H1 (cell line): ENCODE data around the gene PRKN. TPM values are rescaled to one million over a fixed set of nuclear protein-coding genes. Genes with fewer than 3 reads are reported as not detected.

Source experiments
- CTCF ChIA-PET: fragments of 300-600 bp; sonication (Branson Sonifier 250); formaldehyde crosslinking; loops from one replicate; lab custom pipeline; 2021; ENCODE audit not compliant: partially characterized antibody; lab: Charles Lee
- POLR2A ChIA-PET: fragments of 300-600 bp; sonication (Branson Sonifier 250); formaldehyde crosslinking; loops from one replicate; lab custom pipeline; 2021; ENCODE audit warnings: inconsistent platforms; ENCODE audit not compliant: partially characterized antibody; lab: Charles Lee
- DNase-seq, 2 experiments: peaks; one replicate each; pipeline versions ENCODE4 v3.0.0 to v3.0.0-alpha.2; 2010 to 2022; ENCODE audit warnings: low spot score in 2 of 2, low read depth in 1 of 2, mixed read lengths in 1 of 2
- FAIRE-seq: peaks from 2 replicates; lab custom pipeline; 2011; peaks lifted over from hg19 to GRCh38; lab: Jason Lieb, UNC
- H2AFZ ChIP-seq: 2 replicates; pipeline ENCODE4 v1.8.1; 2012; ENCODE audit warnings: low read length, inconsistent platforms
- H2AK5ac ChIP-seq: 2 replicates; pipeline ENCODE4 v1.6.1; 2013; ENCODE audit warnings: low read depth, low read length
- H2BK120ac ChIP-seq: replicated peaks from 2 replicates; pipeline ENCODE3; 2013; ENCODE audit warnings: low read depth, low read length, inconsistent platforms
- H2BK12ac ChIP-seq: 2 replicates; pipeline ENCODE4 v1.6.1; 2013; ENCODE audit warnings: low read depth, low read length
- H2BK15ac ChIP-seq: 2 replicates; pipeline ENCODE4 v1.6.1; 2013; ENCODE audit warnings: low read length
- H2BK20ac ChIP-seq: 2 replicates; pipeline ENCODE4 v1.6.1; 2013; ENCODE audit warnings: low read length
- H2BK5ac ChIP-seq: 2 replicates; pipeline ENCODE4 v1.6.1; 2013; ENCODE audit warnings: low read depth, low read length
- H3K14ac ChIP-seq: 2 replicates; pipeline ENCODE4 v1.6.1; 2013; ENCODE audit warnings: inconsistent platforms; ENCODE audit not compliant: insufficient read length
- H3K18ac ChIP-seq: 2 replicates; pipeline ENCODE4 v1.6.1; 2013; ENCODE audit warnings: low read length; ENCODE audit errors: extremely low read depth
- H3K23ac ChIP-seq: 2 replicates; pipeline ENCODE4 v1.6.1; 2013; ENCODE audit warnings: inconsistent platforms; ENCODE audit not compliant: insufficient read length
- H3K23me2 ChIP-seq: 2 replicates; pipeline ENCODE4 v1.6.1; 2013; ENCODE audit warnings: low read depth, low read length
- H3K27ac ChIP-seq: 2 replicates; pipeline ENCODE4 v1.6.1; 2011; ENCODE audit warnings: low read depth, low read length, inconsistent platforms
- H3K27me3 ChIP-seq, 4 experiments: replicated peaks in 1 of 4; 1 replicate in 1 of 4; 2 replicates in 3 of 4; pipeline versions ENCODE4 v1.6.1 to v1.8.1; 2011 to 2013; ENCODE audit warnings: low read length in 3 of 4, mild to moderate bottlenecking in 3 of 4, inconsistent platforms in 2 of 4, mixed read lengths in 2 of 4, moderate library complexity in 1 of 4; ENCODE audit not compliant: control insufficient read depth in 3 of 4, insufficient read depth in 3 of 4; ENCODE audit errors: extremely low read depth in 1 of 4
- H3K36me3 ChIP-seq, 4 experiments: 2 replicates each; pipeline versions ENCODE4 v1.6.1 to v1.8.1; 2011 to 2013; ENCODE audit warnings: mild to moderate bottlenecking in 4 of 4, low read length in 3 of 4, moderate library complexity in 2 of 4, control low read depth in 1 of 4, inconsistent platforms in 1 of 4; ENCODE audit not compliant: insufficient read depth in 4 of 4, control insufficient read depth in 2 of 4
- H3K4ac ChIP-seq: replicated peaks from 2 replicates; pipeline ENCODE3; 2013; ENCODE audit warnings: low read length, low read depth, mixed read lengths, inconsistent platforms; ENCODE audit not compliant: insufficient read length
- H3K4me1 ChIP-seq, 4 experiments: replicated peaks in 1 of 4; 1 replicate in 1 of 4; 2 replicates in 3 of 4; pipeline versions ENCODE4 v1.6.1 to v1.8.1; 2011 to 2013; ENCODE audit warnings: low read length in 3 of 4, inconsistent platforms in 2 of 4, mixed read lengths in 1 of 4; ENCODE audit not compliant: insufficient read depth in 4 of 4, control insufficient read depth in 3 of 4
- H3K4me2 ChIP-seq, 2 experiments: 2 replicates each; pipeline versions ENCODE4 v1.6.1 to v1.8.1; 2011 to 2013; ENCODE audit warnings: low read depth in 2 of 2, low read length in 2 of 2, control low read depth in 1 of 2, inconsistent platforms in 1 of 2, mild to moderate bottlenecking in 1 of 2; ENCODE audit not compliant: insufficient read depth in 1 of 2
- H3K4me3 ChIP-seq, 4 experiments: fragments of 200-600, 300-600 bp in 1 of 4; sonication (generic), shearing (Covaris generic), sonication (Bioruptor Twin) in 1 of 4; 2 replicates each; pipeline versions ENCODE4 v1.5.1 to v1.8.1; 2011 to 2016; ENCODE audit warnings: low read length in 4 of 4, low read depth in 3 of 4, control low read depth in 2 of 4, inconsistent platforms in 2 of 4, mild to moderate bottlenecking in 2 of 4, mixed read lengths in 1 of 4, moderate library complexity in 1 of 4; ENCODE audit not compliant: insufficient read depth in 2 of 4; ENCODE audit errors: extremely low read depth in 1 of 4
- H3K56ac ChIP-seq: replicated peaks from 2 replicates; pipeline ENCODE3; 2013; ENCODE audit warnings: low read depth, mild to moderate bottlenecking, mixed read lengths, low read length, inconsistent platforms; ENCODE audit not compliant: insufficient read length
- H3K79me1 ChIP-seq: 2 replicates; pipeline ENCODE4 v1.6.1; 2013; ENCODE audit warnings: low read depth, low read length, control low read depth
- H3K79me2 ChIP-seq, 2 experiments: 2 replicates each; pipeline versions ENCODE4 v1.6.1 to v1.8.1; 2012 to 2013; ENCODE audit warnings: low read length in 2 of 2, mild to moderate bottlenecking in 2 of 2, inconsistent platforms in 1 of 2; ENCODE audit not compliant: insufficient read depth in 2 of 2, control insufficient read depth in 1 of 2
- H3K9ac ChIP-seq, 4 experiments: replicated peaks in 1 of 4; 1 replicate in 1 of 4; 2 replicates in 3 of 4; pipeline versions ENCODE4 v1.6.1 to v1.8.1; 2011 to 2013; ENCODE audit warnings: low read depth in 3 of 4, low read length in 3 of 4, control low read depth in 2 of 4, mild to moderate bottlenecking in 2 of 4, moderate library complexity in 2 of 4, inconsistent platforms in 1 of 4; ENCODE audit errors: extremely low read depth in 1 of 4
- H3K9me3 ChIP-seq, 2 experiments: 2 replicates each; pipeline versions ENCODE4 v1.6.1 to v1.8.1; 2012 to 2013; ENCODE audit warnings: mild to moderate bottlenecking in 2 of 2, moderate library complexity in 2 of 2, control low read depth in 1 of 2, inconsistent platforms in 1 of 2, low read depth in 1 of 2, low read length in 1 of 2, mixed read lengths in 1 of 2; ENCODE audit not compliant: insufficient read depth in 2 of 2
- H4K20me1 ChIP-seq, 2 experiments: replicated peaks in 1 of 2; 2 replicates each; pipeline versions ENCODE3 to v1.8.1; 2011 to 2013; ENCODE audit warnings: inconsistent platforms in 2 of 2, low read length in 2 of 2, mild to moderate bottlenecking in 1 of 2; ENCODE audit not compliant: insufficient read depth in 2 of 2, control insufficient read depth in 1 of 2
- H4K5ac ChIP-seq: 2 replicates; pipeline ENCODE4 v1.6.1; 2013; ENCODE audit warnings: low read length, low read depth, mixed read lengths, inconsistent platforms; ENCODE audit not compliant: insufficient read length
- H4K8ac ChIP-seq: 2 replicates; pipeline ENCODE4 v1.8.0; 2013; ENCODE audit warnings: mild to moderate bottlenecking, moderate library complexity, low read length, inconsistent platforms; ENCODE audit not compliant: insufficient read depth; ENCODE audit errors: extremely low read depth
- H4K91ac ChIP-seq: replicated peaks from 2 replicates; pipeline ENCODE3; 2013; ENCODE audit warnings: low read length, mixed read lengths, inconsistent platforms; ENCODE audit not compliant: insufficient read length
- BACH1 ChIP-seq: IDR thresholded peaks from 2 replicates; pipeline ENCODE4 v1.6.1; 2012; ENCODE audit warnings: low read length, improper control_type of control experiment
- CBX5 ChIP-seq: fragments of 300-800, 300-1000 bp; sonication (generic); IDR thresholded peaks from 2 replicates; pipeline ENCODE4 v1.7.1; 2016; ENCODE audit warnings: antibody characterized with exemption, low read length, low read depth
- CHD1 ChIP-seq: IDR thresholded peaks from 2 replicates; pipeline ENCODE4 v1.6.1; 2012; ENCODE audit warnings: low read depth, low read length, improper control_type of control experiment
- EP300 ChIP-seq, 2 experiments: IDR thresholded peaks; 1 replicate in 1 of 2; 2 replicates in 1 of 2; pipeline ENCODE4 v1.6.1; 2011 to 2012; ENCODE audit warnings: low read depth in 2 of 2, low read length in 2 of 2, mild to moderate bottlenecking in 2 of 2, borderline replicate concordance in 1 of 2, inconsistent platforms in 1 of 2, moderate library complexity in 1 of 2
- GABPA ChIP-seq: IDR thresholded peaks from 2 replicates; pipeline ENCODE4 v1.6.1; 2011; ENCODE audit warnings: mild to moderate bottlenecking, low read length, moderate library complexity, borderline replicate concordance; ENCODE audit not compliant: insufficient read depth
- GTF2F1 ChIP-seq: IDR thresholded peaks from 2 replicates; pipeline ENCODE4 v1.6.1; 2012; ENCODE audit warnings: low read depth, low read length, improper control_type of control experiment, borderline replicate concordance
- HDAC2 ChIP-seq, 2 experiments: fragments of 300-600 bp in 1 of 2; sonication (generic) in 1 of 2; IDR thresholded peaks; 2 replicates each; pipeline ENCODE4 v1.6.1; 2011 to 2012; ENCODE audit warnings: low read depth in 2 of 2, low read length in 2 of 2, mild to moderate bottlenecking in 2 of 2, moderate library complexity in 2 of 2, borderline replicate concordance in 1 of 2, inconsistent platforms in 1 of 2
- HDAC6 ChIP-seq: IDR thresholded peaks from one replicate; pipeline ENCODE4 v1.7.1; 2012; ENCODE audit warnings: low read depth, mild to moderate bottlenecking, inconsistent platforms, low read length, moderate library complexity
- JUN ChIP-seq: IDR thresholded peaks from 2 replicates; pipeline ENCODE4 v1.6.1; 2011; ENCODE audit warnings: low read depth, mild to moderate bottlenecking, improper control_type of control experiment, low read length
- KDM5A ChIP-seq: fragments of 200-600 bp; IDR thresholded peaks from 2 replicates; pipeline ENCODE4 v1.7.1; 2012; ENCODE audit warnings: mild to moderate bottlenecking, low read length, inconsistent platforms, mixed read lengths
- NANOG ChIP-seq: IDR thresholded peaks from 2 replicates; pipeline ENCODE4 v1.6.1; 2011; ENCODE audit warnings: low read length, low read depth, mild to moderate bottlenecking, inconsistent platforms; ENCODE audit not compliant: insufficient read depth, poor library complexity, severe bottlenecking
- RBBP5 ChIP-seq: IDR thresholded peaks from 2 replicates; pipeline ENCODE4 v1.7.1; 2012; ENCODE audit warnings: low read depth, mild to moderate bottlenecking, inconsistent platforms, low read length, moderate library complexity, borderline replicate concordance
- RFX5 ChIP-seq: IDR thresholded peaks from 2 replicates; pipeline ENCODE4 v1.6.1; 2011; ENCODE audit warnings: low read depth, low read length, improper control_type of control experiment, borderline replicate concordance
- SIX5 ChIP-seq: IDR thresholded peaks from 2 replicates; pipeline ENCODE4 v1.6.1; 2011; ENCODE audit warnings: mild to moderate bottlenecking, low read depth, low read length
- YY1 ChIP-seq: IDR thresholded peaks from 2 replicates; pipeline ENCODE4 v1.6.1; 2011; ENCODE audit warnings: low read depth, mild to moderate bottlenecking, low read length
- WGBS, 2 experiments: shearing (Covaris generic) in 1 of 2; methylation state at CpG; one replicate each; pipeline versions ENCODE4 v1.1.6 to v1.1.7; 2013 to 2015; ENCODE audit warnings: low lambda C conversion rate in 2 of 2, mixed read lengths in 2 of 2, inconsistent platforms in 1 of 2, low coverage in 1 of 2, missing lambda C conversion rate in 1 of 2; ENCODE audit not compliant: insufficient replicate concordance in 2 of 2, insufficient coverage in 1 of 2, insufficient read length in 1 of 2; ENCODE audit errors: extremely low coverage in 1 of 2, missing lambda C conversion rate in 1 of 2; 5-methylcytosine and 5-hydroxymethylcytosine counted together
- polyA plus RNA-seq, 7 experiments: library from polyadenylated mRNA; depleted of rRNA in 3 of 7; stranded (reverse) in 5 of 7; unstranded in 2 of 7; fragments of >200 nt in 5 of 7; fragments of 200-250 nt in 2 of 7; gene quantifications; 1 replicate in 5 of 7; 2 replicates in 1 of 7; 4 replicates in 1 of 7; pipeline versions ENCODE4 v1.2.1 to v1.2.3, GENCODE V29; 2011 to 2013; ENCODE audit warnings: missing spikeins in 2 of 7, mixed read lengths in 2 of 7
- total RNA-seq: library from RNA; stranded (reverse); fragmentation: NEBNext Ultra II Directional; extraction: Animal tissue kit (Norgen Biotek cat#: 25700); gene quantifications from 2 replicates; pipeline ENCODE4 v1.2.1, GENCODE V29; 2021

PRKN gene
- total and polyA plus RNA-seq, 2 of the 8 experiments (the other 6 are each of a cell fraction or from before 2014, with no cell fraction given), result 0.13 to 0.29 TPM

GRCh38 chr6:162512744-162513143, 214.8 kb downstream of the PRKN start:
- no peak overlapping the region for H2BK15ac ChIP-seq
- no peak overlapping the region for H2BK12ac ChIP-seq
- H4K5ac ChIP-seq, result no peak overlapping the region
- no peak overlapping the region for H4K8ac ChIP-seq
- H4K91ac ChIP-seq, result no peak overlapping the region
- no peak overlapping the region for H2BK20ac ChIP-seq
- WGBS, 2 experiments, result 82% methylated on average over 4 of the region's 4 CpGs; no CpG with 5 or more reads in 1 of the 2 experiments
- no peak overlapping the region for H3K4me2 ChIP-seq
- H4K20me1 ChIP-seq, result no peaks in the 10 kb centered on the region
- ChIA-PET POLR2A (no interaction called here), CTCF (no interaction called here)
- no peak overlapping the region for H2BK120ac ChIP-seq
- H2BK5ac ChIP-seq, result no peak overlapping the region
- H3K56ac ChIP-seq, result no peak overlapping the region
- H3K27me3 ChIP-seq, result no peaks in the 10 kb centered on the region
- no peaks in the 10 kb centered on the region for H3K9me3 ChIP-seq
- no peaks in the 10 kb centered on the region for H3K36me3 ChIP-seq
- peak overlapping the region; percentile 52 for H3K23ac ChIP-seq
- TF ChIP-seq YY1 (no peak), EP300 (IDR thresholded peaks at IDR 0.05; ENCODE audit: borderline replicate concordance in 1 of 2, low read depth in 2 of 2, low read length in 2 of 2) (no peak), NANOG (no peak), HDAC2 (IDR thresholded peaks at IDR 0.05; ENCODE audit: borderline replicate concordance in 1 of 2, low read depth in 2 of 2, low read length in 2 of 2) (no peak), CHD1 (no peak), GTF2F1 (no peak), RBBP5 (no peak), HDAC6 (no peak), GABPA (no peak), SIX5 (no peak), JUN (no peak), KDM5A (no peak), BACH1 (no peak), RFX5 (no peak), CBX5 (no peak)
- H2AFZ ChIP-seq, result no peak overlapping the region
- no peak overlapping the region for H3K27ac ChIP-seq
- FAIRE-seq (no peak), DNase-seq (no peak)
- no peaks in the 10 kb centered on the region for H3K79me2 ChIP-seq
- no peak overlapping the region for H3K9ac ChIP-seq
- H3K4me1 ChIP-seq, result peaks cover 0 to 4% (median 0%) of the 10 kb centered on the region in 4 experiments; a peak in 1 of 7 replicates
- H3K4ac ChIP-seq, result no peak overlapping the region
- no peak overlapping the region for H3K4me3 ChIP-seq
- no peak overlapping the region for H3K14ac ChIP-seq
- H2AK5ac ChIP-seq, result no peak overlapping the region
- H3K79me1 ChIP-seq, result no peaks in the 10 kb centered on the region
- no peaks in the 10 kb centered on the region for H3K23me2 ChIP-seq
- H3K18ac ChIP-seq, result no peak overlapping the region
